GM19395 (cell line): ENCODE data around the gene LRP1B.
"Not testable (repeated sequence)": the region's sequence is repeated elsewhere in the genome, so short reads cannot be mapped to it uniquely, and the experiment has no call there.

Experiments used
- ATAC-seq: cut with Tn5 transposase; IDR thresholded peaks from one replicate; pipeline ENCODE4 v1.9.1; 2021; ENCODE audit warnings: mild to moderate bottlenecking, moderate library complexity; ENCODE audit not compliant: unreplicated experiment

LRP1B gene

GRCh38 chr2:141201016-141201565 is 929.7 kb downstream of the LRP1B start:
- no peak for ATAC-seq

- no peak for ATAC-seq
Observed at GRCh38 chr2:141200191-141200590, 930.6 kb downstream of the LRP1B start.

GRCh38 chr2:141199711-141200110 is 931.1 kb downstream of the LRP1B start:
- no peak for ATAC-seq

GRCh38 chr2:141195087-141195486 is 935.7 kb downstream of the LRP1B start:
- no peak for ATAC-seq

DNA sequence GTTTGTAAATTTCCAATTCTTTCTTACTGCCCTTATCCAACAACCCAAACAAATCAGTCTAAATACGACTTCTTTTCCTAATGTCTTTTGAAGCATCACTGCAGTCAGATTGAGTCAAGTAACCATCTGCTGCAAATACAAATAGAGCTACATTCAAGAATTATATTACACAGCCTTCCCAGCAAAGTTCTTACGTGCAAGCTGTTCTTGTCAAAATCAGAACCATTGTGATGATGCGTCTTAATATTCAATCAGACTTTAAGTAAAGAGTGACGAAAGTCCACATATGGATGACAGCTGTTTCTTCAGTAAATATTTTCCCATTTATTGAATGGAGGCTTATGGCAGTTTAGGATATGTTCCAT is 943.8 kb downstream of the LRP1B start:
- no peak for ATAC-seq

DNA sequence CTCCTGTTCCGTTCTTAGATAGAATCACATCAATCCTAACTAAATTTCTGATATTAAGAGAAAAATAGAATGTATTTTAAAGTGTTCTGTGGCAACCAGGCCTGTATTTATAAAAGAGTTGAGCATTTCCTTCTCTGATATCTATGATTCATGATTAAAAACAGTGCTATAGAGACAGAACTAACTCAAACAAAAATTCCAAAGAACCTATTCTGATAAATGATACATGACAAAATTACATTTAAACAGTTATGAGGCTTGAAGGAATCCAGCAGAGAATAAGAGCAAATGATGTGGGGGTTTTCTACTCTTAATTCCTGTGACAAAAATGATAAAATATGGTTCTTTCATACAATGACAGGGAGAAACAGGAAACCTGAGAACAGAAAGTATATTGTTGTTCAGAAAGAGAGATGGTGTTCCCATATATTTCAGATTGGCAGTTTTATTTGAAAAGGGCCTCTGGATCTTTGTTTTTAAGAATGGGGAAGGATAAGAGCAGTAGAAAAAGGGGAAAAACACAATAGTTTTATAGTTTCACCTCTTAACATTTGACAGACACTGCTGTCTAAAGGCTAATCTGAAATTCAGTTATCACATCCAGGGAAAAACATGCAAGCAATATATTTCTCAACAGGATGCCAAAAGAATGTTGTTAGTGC is 944.3 kb downstream of the LRP1B start:
- ATAC-seq = no peak

- no peak for ATAC-seq
Observed at GRCh38 chr2:141182246-141182645, 948.6 kb downstream of the LRP1B start.

GRCh38 chr2:141169117-141169516 is 961.7 kb downstream of the LRP1B start:
- not testable (repeated sequence) for ATAC-seq

GRCh38 chr2:141162314-141162713 is 968.5 kb downstream of the LRP1B start:
- ATAC-seq = no peak

DNA sequence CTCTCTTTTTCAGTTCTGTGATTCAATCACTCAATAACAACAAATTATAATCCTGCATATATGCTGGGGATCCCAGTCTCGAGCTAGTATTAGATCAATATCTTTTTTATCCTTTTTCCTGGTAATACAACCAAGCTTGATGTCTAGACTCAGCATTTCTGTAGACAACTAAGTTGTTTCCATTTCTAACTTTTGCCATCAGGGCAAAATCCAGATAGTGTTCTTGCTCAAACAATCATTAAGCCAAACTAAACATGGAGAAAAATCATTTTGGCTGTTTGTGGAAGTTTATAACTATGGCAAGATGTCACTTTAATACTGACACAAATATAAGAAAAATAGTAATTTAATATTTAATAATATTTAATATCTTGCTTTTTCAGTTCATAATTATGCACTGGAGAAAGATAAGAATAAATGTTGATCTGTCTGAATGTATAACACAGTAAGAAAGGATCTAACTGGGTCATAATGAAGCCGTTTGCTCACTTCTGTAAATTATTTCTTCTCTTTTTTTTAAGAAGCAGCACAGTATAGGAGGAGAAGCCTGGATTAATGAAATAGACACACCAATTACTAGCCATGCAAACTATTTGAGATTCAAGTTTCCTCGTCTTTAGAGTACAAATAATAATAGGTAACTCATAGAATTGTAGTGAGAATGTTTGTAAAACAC is 979.1 kb downstream of the LRP1B start:
- ATAC-seq = no peak

GRCh38 chr2:141142025-141142424 is 988.8 kb downstream of the LRP1B start:
- no peak for ATAC-seq

DNA sequence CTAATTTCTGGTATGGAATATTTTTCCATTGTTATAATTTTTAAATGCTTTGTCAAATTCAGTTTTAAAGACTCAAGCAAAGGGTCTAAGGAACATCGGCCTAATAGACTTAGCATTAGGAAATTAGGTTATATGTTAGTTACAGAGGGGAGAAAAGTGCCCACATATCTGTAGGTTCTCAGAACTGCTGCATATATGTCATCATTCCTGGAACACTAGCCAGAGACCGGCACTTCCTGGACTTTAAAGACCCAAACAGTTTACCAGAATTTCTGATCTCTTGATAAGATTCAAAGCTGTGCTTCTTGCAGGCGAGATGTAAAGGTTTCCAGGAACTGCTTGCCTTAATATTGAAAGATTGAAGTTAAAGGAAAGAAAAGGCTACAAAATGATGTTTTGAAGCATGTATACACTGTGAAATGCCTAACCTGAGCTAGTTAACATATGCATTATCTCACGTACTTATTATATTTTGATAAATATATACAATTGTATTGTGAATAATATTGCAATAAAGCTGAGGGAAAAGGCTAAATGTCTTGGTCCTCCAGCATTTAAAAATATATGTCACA is 993.6 kb downstream of the LRP1B start:
- ATAC-seq = no peak

DNA sequence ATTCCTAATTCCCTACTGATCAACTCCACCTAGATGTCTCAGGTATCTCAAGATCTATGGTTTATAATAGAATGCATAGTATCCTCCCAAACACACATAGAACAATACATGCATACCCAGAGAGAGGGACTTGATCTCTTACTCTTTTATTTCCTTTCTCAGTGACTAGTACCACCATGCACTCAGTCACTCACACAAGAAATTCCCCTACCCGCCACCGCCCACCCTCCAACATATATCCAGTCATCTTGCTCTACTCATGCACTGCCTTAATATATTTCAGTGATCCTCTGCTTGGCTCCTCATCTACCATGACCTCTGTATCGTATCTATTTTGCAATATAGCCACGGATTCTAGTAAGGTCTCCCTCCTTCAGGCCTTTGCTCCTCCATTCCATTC is 996.9 kb downstream of the LRP1B start:
- no peak for ATAC-seq

GRCh38 chr2:141125432-141125831 is 1005.4 kb downstream of the LRP1B start:
- ATAC-seq = no peak

DNA sequence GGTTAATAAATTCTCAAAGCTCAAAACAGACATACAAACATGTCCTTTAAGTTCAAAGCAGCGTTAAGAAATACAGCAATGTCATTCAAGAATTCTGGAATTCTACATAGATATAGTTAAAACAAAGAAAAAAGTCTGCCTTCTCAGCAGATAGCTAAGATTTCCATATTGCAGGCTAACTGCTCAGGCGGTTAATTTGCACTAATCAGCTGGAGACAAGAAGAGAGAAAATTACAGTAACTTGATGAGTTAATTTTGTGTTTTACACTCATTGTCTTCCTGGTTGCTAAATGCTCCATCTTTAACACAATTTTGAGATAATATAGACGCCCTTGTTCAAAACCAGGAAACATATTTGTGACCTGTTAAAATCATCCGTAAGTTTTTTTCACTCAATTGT is 1012.0 kb downstream of the LRP1B start:
- ATAC-seq = no peak

- no peak for ATAC-seq
Observed at GRCh38 chr2:141113301-141113700, 1017.5 kb downstream of the LRP1B start.

GRCh38 chr2:141109633-141110032 is 1021.2 kb downstream of the LRP1B start:
- ATAC-seq = peak; percentile 60

DNA sequence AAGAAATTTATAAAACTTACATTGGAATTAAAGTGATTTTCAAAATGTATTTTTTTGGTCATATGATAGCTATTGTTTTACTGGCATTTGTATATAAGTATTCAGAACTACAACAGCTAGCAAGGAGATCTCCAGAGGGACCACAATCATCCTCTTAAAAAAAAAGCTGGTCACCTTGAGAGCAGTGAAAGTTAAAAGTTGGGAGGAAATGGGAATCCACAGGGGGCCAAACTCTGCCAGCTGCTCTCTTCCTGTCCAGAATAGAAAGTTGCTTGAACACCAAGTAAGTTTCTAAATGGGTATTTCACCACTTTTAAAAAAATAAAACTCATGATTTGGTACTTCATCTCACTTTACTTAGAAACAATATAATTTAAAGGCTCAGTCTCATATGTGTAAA is 1025.1 kb downstream of the LRP1B start:
- ATAC-seq = no peak

DNA sequence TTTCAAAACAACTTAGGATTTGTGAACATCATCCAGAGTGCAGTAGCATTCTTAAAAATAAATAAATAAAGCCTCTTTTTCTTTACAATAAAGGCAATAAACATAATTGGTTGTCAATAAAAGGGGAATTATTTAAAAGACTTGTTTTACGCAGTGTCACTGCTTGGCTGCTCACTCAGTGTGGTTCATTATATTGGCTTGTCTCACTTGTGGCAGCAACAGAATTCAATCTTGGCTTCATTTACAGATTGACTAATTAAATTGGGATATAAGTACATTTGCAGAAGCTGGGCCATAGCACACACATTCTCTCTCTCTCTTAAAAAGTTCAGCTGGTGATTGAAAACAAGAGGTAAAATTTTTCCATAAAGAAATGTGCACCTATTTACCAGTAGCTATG is 1027.6 kb downstream of the LRP1B start:
- no peak for ATAC-seq

DNA sequence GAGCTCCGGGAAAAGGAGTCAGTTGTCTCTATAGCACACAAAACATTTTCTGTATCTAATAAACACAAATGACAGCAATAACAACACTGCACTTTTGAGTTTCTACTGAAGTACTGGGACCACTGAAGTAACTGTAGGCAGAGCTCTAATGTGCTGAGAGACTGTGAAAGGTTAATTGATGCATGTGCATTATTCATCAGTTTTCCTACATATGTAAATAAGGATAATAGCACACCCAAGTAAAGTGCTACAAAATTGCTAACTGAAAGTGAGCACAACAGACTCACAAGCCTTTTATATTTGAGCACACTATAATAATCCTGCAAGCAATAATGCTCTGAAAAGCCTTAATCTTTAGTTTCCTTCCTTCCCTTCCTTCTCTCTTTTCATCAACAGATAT is 1051.6 kb downstream of the LRP1B start:
- ATAC-seq = no peak

- ATAC-seq = no peak
Observed at GRCh38 chr2:141075753-141076152, 1055.1 kb downstream of the LRP1B start.

DNA sequence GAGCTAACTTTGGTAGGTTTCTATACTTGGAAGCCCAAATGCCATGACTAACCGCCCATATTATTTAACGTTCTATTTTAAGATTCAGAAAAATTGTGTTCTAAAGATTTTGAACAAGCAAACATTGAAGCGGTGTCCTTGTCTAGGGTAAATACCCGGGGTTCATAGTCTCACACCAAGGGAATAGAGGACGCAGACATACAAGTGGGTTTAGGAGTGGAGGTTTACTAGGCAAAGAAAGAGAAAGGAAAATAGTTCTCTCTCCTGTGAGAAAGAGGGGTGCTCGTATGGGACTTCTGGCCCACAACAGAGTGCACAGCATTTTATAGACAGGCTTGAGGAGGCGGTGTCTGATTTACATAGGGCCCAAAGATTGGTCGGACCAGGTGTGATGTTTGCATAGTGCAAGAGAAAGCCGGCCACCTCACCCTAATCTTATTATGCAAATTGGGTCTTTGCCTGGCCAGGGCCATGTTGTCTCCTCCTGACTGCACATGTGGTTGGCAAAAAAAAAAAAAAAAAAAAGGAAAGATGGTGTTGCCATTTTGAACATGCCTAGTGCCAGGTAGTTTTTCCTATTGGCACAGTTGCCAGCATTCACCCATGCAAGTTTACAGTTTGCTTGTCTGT is 1062.6 kb downstream of the LRP1B start:
- no peak for ATAC-seq
